ELF-1 (cell line): ENCODE measurements around the gene AFAP1L2.

Source experiments
- DNase-seq: peaks from one replicate; pipeline ENCODE4 v3.0.0-alpha.2; 2016; ENCODE audit warnings: low read depth, low spot score

Gene AFAP1L2

GRCh38 chr10:114408968-114409444 is 4.7 kb upstream of the AFAP1L2 start:
- no peak for DNase-seq

- no peak for DNase-seq
Measured at GRCh38 chr10:114408112-114408967, 4.0 kb upstream of the AFAP1L2 start.

- no peak for DNase-seq
Measured at GRCh38 chr10:114406455-114406854, 2.2 kb upstream of the AFAP1L2 start.

GRCh38 chr10:114405011-114405350 is 679 bp upstream of the AFAP1L2 start:
- no peak for DNase-seq

- DNase-seq = peak; percentile 60
Measured at GRCh38 chr10:114403541-114404161, 651 bp downstream of the AFAP1L2 start.

- DNase-seq = peak; percentile 53
Measured at GRCh38 chr10:114402871-114403540, 1.3 kb downstream of the AFAP1L2 start.

- no peak for DNase-seq
Measured at GRCh38 chr10:114402233-114402632, 2.1 kb downstream of the AFAP1L2 start.

GRCh38 chr10:114401195-114401791 is 3.0 kb downstream of the AFAP1L2 start:
- DNase-seq = no peak

- DNase-seq = no peak
Measured at GRCh38 chr10:114400091-114400490, 4.2 kb downstream of the AFAP1L2 start.

GRCh38 chr10:114399576-114399975 is 4.7 kb downstream of the AFAP1L2 start:
- no peak for DNase-seq

GRCh38 chr10:114398587-114399331 is 5.5 kb downstream of the AFAP1L2 start:
- DNase-seq = no peak

GRCh38 chr10:114397651-114398145 is 6.6 kb downstream of the AFAP1L2 start:
- peak; percentile 64 for DNase-seq

- no peak for DNase-seq
Measured at GRCh38 chr10:114396464-114396863, 7.8 kb downstream of the AFAP1L2 start.

- DNase-seq = no peak
Measured at GRCh38 chr10:114395366-114396022, 8.8 kb downstream of the AFAP1L2 start.

- no peak for DNase-seq
Measured at GRCh38 chr10:114394531-114394930, 9.8 kb downstream of the AFAP1L2 start.

GRCh38 chr10:114393886-114394285 is 10.4 kb downstream of the AFAP1L2 start:
- DNase-seq = no peak

GRCh38 chr10:114393482-114393881 is 10.8 kb downstream of the AFAP1L2 start:
- no peak for DNase-seq

GRCh38 chr10:114392112-114392835 is 12.0 kb downstream of the AFAP1L2 start:
- no peak for DNase-seq

GRCh38 chr10:114391599-114391998 is 12.7 kb downstream of the AFAP1L2 start:
- no peak for DNase-seq

- DNase-seq = no peak
Measured at GRCh38 chr10:114389426-114389825, 14.9 kb downstream of the AFAP1L2 start.
